ENCODE data around the gene NSDHL.

Gene NSDHL

GRCh38 chrX:152845618-152846240 lies 14.9 kb downstream of the NSDHL start:
- DNase-seq (ENCODE audit: low read depth): no peak

- no peak for DNase-seq (ENCODE audit: low read depth)
Measured at GRCh38 chrX:152847281-152847680, 16.4 kb downstream of the NSDHL start.

- DNase-seq (ENCODE audit: low read depth): no peak
Measured at GRCh38 chrX:152850465-152850864, 19.6 kb downstream of the NSDHL start.

GRCh38 chrX:152853986-152854385 lies 23.1 kb downstream of the NSDHL start:
- DNase-seq (ENCODE audit: low read depth): no peak

GRCh38 chrX:152861116-152861515 lies 30.3 kb downstream of the NSDHL start:
- DNase-seq (ENCODE audit: low read depth): no peak

- no peak for DNase-seq (ENCODE audit: low read depth)
Measured at GRCh38 chrX:152861826-152862225, 31.0 kb downstream of the NSDHL start.

GRCh38 chrX:152865232-152865920 lies 34.5 kb downstream of the NSDHL start:
- no peak for DNase-seq (ENCODE audit: low read depth)

- DNase-seq (ENCODE audit: low read depth): no peak
Measured at GRCh38 chrX:152866386-152866785, 35.5 kb downstream of the NSDHL start.

- DNase-seq (ENCODE audit: low read depth): no peak
Measured at GRCh38 chrX:152869972-152870371, 39.1 kb downstream of the NSDHL start.

GRCh38 chrX:152871260-152871659 lies 40.4 kb downstream of the NSDHL start:
- DNase-seq (ENCODE audit: low read depth): no peak

- no peak for DNase-seq (ENCODE audit: low read depth)
Measured at GRCh38 chrX:152872522-152872921, 41.7 kb downstream of the NSDHL start.

GRCh38 chrX:152873361-152873760 lies 42.5 kb downstream of the NSDHL start:
- DNase-seq (ENCODE audit: low read depth): no peak

GRCh38 chrX:152876931-152877840 lies 46.3 kb downstream of the NSDHL start:
- no peak for DNase-seq (ENCODE audit: low read depth)

- DNase-seq (ENCODE audit: low read depth): no peak
Measured at GRCh38 chrX:152878976-152879755, 48.3 kb downstream of the NSDHL start.

GRCh38 chrX:152881289-152881688 lies 50.4 kb downstream of the NSDHL start:
- DNase-seq (ENCODE audit: low read depth): no peak

GRCh38 chrX:152884171-152884570 lies 53.3 kb downstream of the NSDHL start:
- no peak for DNase-seq (ENCODE audit: low read depth)

- DNase-seq (ENCODE audit: low read depth): no peak
Measured at GRCh38 chrX:152886716-152887115, 55.9 kb downstream of the NSDHL start.

GRCh38 chrX:152892499-152892898 lies 61.6 kb downstream of the NSDHL start:
- no peak for DNase-seq (ENCODE audit: low read depth)

- DNase-seq (ENCODE audit: low read depth): no peak
Measured at GRCh38 chrX:152892999-152893891, 62.4 kb downstream of the NSDHL start.

GRCh38 chrX:152893980-152894610 lies 63.2 kb downstream of the NSDHL start:
- no peak for DNase-seq (ENCODE audit: low read depth)

- no peak for DNase-seq (ENCODE audit: low read depth)
Measured at GRCh38 chrX:152895121-152895520, 64.3 kb downstream of the NSDHL start.
